ENCODE results near the gene GSTM2.
"Not testable (repeated sequence)": the region's sequence is repeated elsewhere in the genome, so short reads cannot be mapped to it uniquely, and the experiment has no call there.

GSTM2 gene

DNA sequence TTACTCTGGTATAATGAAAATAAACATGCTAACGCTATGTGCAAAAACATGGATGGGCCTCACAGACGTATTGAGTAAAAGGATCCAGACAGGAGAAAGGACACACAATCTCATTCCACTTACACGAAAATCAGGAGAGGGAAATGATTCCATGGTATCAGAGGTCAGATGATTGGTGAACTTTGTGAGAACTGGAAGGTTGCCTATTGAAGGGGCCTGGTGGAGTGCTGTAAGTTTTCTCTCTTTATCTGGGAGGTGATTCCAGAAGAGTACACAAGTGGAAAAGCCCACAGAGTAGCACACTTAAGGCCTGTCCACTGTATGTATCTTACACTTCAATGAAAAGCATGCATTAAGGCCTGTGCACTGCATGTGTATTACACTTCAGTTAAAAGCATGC lies 9.6 kb downstream of the GSTM2 start:
- DNase-seq (ENCODE audit: low read depth in 3 of 3), result no peak

DNA sequence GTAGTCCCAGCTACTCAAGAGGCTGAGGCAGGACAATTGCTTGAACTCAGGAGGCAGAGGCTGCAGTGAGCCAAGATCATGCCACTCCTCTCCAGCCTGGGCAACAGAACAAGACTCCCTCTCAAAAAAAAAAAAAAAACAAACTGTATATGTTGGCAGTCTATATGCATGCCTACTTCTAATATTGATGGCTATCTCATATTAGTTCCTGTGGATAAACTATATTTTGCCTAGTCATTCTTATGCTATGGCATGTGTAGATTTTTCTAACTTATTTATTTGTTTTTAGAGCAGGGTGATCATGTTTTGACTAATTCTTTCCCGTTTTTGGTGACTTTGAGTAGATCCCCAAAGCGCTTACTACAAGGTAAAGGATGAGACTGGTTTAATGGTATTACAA lies 10.8 kb downstream of the GSTM2 start:
- not testable (repeated sequence) for DNase-seq (ENCODE audit: low read depth in 3 of 3)

DNA sequence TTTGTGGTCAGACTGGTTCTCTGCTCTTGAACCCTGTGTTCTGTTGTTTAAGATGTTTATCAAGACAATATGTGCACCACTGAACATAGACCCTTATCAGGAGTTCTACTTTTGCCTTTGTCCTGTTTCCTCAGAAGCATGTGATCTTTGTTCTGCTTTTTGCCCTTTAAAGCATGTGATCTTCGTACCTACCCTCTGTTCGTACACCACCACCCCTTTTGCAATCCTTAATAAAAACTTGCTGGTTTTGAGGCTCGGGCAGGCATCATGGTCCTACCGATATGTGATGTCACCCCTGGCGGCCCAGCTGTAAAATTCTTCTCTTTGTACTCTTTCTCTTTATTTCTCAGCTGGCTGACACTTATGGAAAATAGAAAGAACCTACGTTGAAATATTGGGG lies 16.9 kb downstream of the GSTM2 start:
- DNase-seq (ENCODE audit: low read depth in 3 of 3), result not testable (repeated sequence)

DNA sequence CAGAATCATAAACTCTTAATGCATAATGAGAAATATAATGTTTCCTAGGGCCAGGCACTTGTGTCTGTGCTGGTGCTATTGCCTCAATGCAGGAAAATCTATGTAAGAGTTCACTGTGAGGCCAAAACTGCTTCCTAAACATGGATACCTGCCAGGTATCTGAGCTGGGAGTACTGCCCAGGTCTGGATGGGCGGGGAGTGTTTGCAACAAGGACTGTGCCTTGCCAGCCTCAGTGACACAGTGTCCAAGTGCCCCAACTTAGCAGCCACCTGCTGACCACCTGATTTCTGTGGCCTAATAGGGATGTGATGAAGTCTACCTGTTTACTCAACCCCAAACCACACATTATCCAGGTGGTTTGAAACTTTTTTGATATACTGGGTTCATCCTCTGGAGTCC lies 17.5 kb downstream of the GSTM2 start:
- not testable (repeated sequence) for DNase-seq (ENCODE audit: low read depth in 3 of 3)

DNA sequence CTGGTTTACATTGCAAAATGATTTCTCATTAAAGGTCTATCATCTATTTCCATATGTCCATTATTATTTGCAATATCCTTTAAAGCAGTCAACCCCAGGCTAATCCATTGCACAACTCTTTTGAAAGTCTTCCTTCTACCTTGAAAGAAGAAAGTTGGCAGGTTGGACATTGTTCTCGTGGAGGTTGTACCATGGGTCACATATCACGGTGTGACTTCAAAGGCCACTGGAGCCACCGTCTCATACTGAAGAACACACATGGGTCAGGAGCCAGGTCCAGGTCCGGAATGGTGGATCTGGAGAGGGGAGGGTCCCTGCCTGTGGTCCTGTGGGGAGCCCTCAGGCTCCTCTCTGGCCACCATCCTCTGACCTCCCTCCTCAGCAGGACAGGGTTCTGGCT lies 18.0 kb downstream of the GSTM2 start:
- not testable (repeated sequence) for DNase-seq (ENCODE audit: low read depth in 3 of 3)

DNA sequence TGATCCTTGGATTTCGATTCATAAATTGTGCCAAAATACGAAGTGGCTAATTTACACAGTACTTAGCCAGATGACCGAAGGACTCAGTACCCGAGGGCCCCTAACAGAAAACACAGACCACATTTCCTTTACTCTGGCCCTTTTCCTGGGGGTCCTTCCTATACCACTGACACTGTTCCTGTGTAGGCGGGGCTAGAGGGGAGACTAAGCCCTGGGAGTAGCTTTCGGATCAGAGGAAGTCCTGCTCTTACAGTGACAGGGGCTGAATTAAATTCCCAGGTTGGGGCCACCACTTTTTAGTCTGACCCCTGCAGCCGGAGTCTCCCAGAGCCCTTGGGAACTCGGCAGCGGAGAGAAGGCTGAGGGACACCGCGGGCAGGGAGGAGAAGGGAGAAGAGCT lies 19.3 kb downstream of the GSTM2 start:
- DNase-seq (ENCODE audit: low read depth in 3 of 3), result not testable (repeated sequence)

DNA sequence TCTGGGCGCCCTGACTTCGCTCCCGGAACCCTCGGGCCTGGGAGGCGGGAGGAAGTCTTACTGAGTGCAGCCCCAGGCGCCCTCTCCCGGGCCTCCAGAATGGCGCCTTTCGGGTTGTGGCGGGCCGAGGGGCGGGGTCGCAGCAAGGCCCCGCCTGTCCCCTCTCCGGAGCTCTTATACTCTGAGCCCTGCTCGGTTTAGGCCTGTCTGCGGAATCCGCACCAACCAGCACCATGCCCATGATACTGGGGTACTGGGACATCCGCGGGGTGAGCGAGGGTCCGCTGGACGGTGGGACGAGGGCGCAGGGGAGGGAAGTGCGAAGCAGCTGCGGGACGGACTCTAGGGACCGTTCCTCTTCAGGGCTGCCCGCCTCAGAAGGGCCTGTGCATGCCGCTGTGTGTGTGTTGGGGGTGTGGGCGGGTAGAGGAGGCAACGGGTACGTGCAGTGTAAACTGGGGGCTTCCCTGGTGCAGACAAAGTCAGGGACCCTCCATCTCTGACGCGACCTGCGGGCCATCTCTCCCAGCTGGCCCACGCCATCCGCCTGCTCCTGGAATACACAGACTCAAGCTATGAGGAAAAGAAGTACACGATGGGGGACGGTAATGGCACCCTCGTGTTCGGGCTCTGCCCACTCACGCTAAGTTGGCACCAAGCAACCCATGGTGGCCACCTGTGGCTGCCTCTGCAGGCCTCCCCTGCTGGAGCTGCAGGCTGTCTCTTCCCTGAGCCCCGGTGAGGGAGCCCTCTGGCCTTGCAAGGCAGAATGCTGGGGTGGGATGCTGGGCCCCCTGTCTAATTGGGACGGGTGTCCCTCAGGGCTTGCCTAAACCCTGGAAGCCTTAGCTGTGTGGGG lies 20.0 kb downstream of the GSTM2 start, which contains the start of gene GSTM1:
TSS of gene GSTM1 (plus strand) at position 177 of the 859 bp plus-strand sequence. CDS start at position 234, 57 bp downstream.
- peak in 2 of 3 donors; percentile 41 to 81 for DNase-seq (ENCODE audit: low read depth in 3 of 3)

DNA sequence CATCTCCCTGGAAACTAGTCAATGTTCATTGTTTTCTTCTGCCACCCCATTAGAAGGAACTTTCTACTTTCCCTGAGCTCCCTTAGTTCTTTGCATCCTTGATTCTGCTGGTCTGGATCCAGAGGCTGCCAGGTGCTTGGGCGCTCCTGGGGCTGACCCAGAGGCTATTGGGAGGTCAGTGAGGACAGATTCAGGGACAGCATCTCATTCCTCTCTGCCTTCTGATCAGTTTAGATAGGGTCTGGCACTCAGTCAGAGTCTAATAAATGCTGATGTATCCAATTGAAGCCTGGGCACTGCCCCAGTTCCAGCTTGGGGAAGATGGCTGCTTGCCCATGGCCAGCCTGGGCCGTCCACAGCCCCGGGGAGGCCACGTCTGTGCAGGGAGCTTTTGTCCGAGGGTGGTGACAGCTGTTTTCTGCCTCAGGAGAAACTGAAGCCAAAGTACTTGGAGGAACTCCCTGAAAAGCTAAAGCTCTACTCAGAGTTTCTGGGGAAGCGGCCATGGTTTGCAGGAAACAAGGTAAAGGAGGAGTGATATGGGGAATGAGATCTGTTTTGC lies 22.1 kb downstream of the GSTM2 start:
- no peak for DNase-seq (ENCODE audit: low read depth in 3 of 3)

DNA sequence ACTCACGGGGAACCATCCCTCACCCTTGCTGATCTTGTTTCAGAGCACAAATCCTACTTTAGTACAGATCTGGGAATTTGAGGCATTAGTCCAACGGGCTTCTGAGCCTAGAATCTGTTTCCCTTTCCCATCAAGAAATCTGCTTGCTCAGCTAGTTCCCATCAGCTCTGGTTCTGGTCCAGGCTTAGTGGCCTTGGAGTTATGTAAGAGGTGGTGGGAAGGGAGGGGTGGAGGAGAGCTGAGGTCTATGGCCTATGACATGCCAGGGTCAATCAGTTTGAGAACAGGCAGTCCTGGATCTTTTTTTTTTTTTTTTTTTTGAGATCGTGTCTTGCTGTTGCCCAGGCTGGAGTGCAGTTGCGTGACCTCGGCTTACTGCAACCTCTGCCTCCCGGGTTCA lies 23.9 kb downstream of the GSTM2 start:
- no peak for DNase-seq (ENCODE audit: low read depth in 3 of 3)

DNA sequence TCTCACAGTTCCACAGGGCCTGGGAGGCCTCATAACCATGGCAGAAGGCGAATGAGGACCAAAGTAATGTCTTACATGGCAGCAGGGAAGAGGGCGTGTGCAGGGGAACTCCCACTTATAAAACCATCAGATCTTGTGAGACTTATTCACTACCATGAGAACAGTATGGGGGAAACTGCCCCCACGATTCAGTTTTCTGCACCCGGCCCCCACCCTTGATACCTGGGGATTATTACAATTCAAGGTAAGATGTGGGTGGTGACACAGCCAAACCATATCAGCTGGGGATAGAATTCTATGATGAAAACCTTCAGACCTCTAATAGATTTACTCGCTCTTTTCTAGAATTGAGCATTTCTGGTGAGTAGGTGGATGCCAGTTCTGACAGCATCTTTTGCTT lies 26.5 kb downstream of the GSTM2 start:
- not testable (repeated sequence) for DNase-seq (ENCODE audit: low read depth in 3 of 3)

DNA sequence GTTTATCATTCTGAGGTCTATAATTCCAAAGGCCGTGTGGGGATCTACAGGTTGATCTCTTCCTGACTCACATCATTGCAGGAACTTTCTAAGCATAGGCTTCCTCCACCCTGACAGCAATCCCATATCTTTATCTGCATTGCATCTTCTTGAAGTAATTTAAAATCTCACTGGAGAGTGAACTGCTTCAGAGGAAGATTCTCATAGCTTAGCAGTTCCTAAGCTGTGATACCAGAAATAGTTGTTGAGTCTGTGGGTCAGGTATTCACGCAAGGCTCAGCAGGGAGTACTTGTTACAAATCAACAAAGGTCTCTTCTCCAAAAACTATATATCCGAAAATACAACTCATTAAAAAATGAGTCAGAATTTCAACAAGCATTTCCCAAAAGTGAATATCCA lies 27.3 kb downstream of the GSTM2 start:
- not testable (repeated sequence) for DNase-seq (ENCODE audit: low read depth in 3 of 3)

DNA sequence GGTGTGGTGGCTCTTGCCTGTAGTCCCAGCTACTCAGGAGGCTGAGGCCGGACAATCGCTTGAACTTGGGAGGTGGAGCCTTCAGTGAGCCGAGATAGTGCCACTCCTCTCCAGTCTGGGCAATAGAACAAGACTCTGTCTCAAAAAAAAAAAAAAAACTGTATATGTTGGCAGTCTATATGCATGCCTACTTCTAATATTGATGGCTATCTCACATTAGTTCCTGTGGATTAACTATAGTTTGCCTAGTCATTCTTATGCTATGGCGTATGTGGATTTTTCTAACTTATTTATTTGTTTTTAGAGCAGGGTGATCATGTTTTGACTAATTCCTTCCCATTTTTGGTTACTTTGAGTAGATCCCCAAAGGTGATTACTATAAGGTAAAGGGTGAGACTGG lies 29.2 kb downstream of the GSTM2 start:
- DNase-seq (ENCODE audit: low read depth in 3 of 3), result no peak

DNA sequence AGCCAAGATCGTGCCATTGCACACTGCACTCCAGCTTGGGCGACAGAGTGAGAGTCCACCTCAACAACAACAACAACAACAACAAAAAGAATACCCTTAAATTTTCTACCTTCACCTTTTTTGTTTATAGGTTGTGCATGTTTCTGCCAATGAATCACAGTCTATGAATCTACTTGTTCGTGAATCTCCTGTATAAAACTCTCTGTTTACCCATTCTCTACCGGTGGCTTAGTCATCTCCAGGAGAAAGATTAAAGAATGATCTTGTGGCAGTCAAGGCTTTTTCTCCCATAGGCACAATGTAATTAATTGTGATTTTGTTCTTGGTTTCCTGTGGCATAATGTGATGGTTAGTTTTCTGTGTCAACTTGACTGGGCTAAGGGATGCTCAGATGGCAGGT lies 30.0 kb downstream of the GSTM2 start:
- not testable (repeated sequence) for DNase-seq (ENCODE audit: low read depth in 3 of 3)

DNA sequence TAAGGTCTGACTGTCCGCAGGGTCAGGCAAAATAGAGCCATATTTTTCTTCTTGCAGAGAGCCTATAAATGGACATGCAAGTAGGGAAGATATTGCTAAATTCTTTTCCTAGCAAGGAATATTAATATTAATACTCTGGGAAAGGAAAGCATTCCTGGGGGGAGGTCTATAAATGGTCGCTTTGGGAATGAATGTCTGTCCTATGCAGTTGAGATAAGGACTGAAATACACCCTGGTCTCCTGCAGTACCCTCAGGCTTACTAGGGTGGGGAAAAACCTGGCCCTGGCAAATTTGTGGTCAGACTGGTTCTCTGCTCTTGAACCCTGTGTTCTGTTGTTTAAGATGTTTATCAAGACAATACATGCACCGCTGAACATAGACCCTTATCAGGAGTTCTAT lies 35.1 kb downstream of the GSTM2 start:
- not testable (repeated sequence) for DNase-seq (ENCODE audit: low read depth in 3 of 3)

DNA sequence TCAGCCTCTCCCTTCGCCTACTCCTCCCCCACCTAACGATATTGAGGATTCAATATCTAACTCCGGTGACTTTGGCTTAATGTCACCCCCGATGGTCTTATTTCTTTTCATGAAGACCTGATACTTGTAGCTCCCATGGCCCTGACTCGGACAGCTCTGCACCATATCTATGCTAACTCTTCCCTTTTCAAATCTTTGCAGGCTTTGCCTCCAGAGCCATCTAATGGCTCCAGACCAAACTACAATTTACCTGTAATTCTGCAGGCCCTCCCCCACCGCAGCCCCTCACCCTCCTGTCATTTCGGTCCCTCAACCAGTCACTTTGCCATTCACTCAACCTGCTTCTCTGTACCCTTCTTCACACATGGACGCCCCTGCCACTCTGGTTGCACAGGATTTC lies 36.3 kb downstream of the GSTM2 start:
- no peak for DNase-seq (ENCODE audit: low read depth in 3 of 3)

DNA sequence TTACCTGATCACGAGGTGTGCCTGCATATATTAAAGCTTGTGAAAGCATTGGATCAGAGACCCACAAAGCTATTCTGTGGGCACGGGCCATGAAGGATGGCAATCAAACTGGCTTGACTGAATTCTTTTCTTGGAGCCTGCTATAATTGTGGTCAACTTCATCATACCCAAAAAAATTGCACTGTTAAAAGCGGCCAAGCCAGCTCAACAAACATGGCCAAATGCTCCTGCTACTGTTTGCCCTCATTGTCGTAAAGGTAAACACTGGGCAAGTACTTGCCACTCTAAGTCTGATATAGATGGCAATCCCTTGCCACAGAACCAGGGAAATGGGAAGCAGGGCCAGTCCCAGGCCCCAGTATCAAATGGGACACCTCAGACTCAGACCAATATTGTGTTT lies 37.6 kb downstream of the GSTM2 start:
- DNase-seq (ENCODE audit: low read depth in 3 of 3), result no peak

DNA sequence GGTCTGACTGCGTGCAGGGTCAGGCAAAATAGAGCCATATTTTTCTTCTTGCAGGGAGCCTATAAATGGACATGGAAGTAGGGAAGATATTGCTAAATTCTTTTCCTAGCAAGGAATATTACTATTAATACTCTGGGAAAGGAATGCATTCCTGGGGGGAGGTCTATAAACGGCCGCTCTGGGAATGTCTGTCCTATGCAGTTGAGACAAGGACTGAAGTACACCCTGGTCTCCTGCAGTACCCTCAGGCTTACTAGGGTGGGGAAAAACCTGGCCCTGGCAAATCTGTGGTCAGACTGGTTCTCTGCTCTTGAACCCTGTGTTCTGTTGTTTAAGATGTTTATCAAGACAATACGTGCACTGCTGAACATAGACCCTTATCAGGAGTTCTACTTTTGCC lies 41.1 kb downstream of the GSTM2 start:
- DNase-seq (ENCODE audit: low read depth in 3 of 3), result not testable (repeated sequence)

DNA sequence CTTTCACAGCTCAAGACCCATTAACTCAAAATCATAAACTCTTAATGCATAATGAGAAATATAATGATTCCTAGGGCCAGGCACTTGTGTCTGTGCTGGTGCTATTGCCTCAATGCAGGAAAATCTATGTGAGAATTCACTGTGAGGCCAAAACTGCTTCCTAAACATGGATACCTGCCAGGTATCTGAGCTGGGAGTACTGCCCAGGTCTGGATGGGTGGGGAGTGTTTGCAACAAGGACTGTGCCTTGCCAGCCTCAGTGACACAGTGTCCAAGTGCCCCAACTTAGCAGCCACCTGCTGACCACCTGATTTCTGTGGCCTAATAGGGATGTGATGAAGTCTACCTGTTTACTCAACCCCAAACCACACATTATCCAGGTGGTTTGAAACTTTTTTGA lies 42.0 kb downstream of the GSTM2 start:
- DNase-seq (ENCODE audit: low read depth in 3 of 3), result not testable (repeated sequence)

DNA sequence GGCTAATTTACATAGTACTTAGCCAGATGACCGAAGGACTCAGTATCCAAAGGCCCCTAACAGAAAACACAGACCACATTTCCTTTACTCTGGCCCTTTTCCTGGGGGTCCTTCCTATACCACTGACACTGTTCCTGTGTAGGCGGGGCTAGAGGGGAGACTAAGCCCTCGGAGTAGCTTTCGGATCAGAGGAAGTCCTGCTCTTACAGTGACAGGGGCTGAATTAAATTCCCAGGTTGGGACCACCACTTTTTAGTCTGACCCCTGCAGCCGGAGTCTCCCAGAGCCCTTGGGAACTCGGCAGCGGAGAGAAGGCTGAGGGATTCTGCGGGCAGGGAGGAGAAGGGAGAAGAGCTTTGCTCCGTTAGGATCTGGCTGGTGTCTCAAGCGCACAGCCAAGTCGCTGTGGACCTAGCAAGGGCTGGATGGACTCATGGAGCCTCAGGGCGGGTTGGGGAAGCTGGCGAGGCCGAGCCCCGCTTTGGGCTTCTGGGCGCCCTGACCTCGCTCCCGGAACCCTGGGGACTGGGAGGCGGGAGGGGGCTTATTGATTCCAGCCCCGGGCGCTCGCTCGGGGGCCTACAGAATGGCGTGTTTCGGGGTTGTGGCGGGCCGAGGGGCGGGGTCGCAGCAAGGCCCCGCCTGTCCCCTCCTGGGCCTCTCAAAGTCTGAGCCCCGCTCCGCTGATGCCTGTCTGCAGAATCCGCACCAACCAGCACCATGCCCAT lies 43.9 kb downstream of the GSTM2 start, which contains the start of gene GSTM5:
TSS of gene GSTM5 (plus strand) at position 659 of the 728 bp plus-strand sequence. CDS start at position 721, 62 bp downstream.
- not testable (repeated sequence) for DNase-seq (ENCODE audit: low read depth in 3 of 3)

DNA sequence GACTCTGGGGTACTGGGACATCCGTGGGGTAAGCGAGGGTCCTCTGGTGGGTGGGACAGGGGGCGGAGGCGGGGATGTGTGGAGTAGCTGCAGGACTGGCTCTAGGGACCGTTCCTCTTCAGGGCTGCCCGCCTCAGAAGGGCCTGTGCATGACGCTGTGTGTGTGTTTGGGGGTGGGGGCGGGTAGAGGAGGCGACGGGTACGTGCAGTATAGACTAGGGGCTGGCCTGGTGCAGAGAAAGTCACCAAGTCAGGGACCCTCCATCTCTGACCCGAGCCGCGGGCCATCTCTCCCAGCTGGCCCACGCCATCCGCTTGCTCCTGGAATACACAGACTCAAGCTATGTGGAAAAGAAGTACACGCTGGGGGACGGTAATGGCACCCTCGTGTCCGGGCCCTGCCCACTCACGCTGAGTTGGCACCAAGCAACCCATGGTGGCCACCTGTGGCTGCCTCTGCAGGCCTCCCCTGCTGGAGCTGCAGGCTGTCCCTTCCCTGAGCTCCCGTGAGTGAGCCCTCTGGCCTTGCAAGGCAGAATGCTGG lies 44.5 kb downstream of the GSTM2 start:
- no peak for DNase-seq (ENCODE audit: low read depth in 3 of 3)

DNA sequence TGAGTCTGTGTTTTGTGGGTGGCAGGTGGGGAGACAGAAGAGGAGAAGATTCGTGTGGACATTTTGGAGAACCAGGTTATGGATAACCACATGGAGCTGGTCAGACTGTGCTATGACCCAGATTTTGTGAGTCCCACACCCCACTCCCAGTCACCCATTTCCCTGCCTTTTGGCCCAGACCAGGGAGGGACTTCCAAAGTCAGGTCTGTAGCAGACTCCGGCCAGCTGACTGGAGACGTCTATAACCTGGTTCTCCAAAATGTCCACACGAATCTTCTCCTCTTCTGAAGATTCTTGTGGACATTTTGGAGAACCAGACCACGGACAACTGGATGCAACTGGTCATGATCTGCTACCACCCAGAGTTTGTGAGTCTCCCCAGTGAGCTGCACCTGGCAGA lies 45.8 kb downstream of the GSTM2 start:
- DNase-seq (ENCODE audit: low read depth in 3 of 3), result no peak

Data from stimulated activated CD4-positive, alpha-beta T cell treated with anti-CD3 and anti-CD28 coated beads, TNF-alpha, amount 100 ng/mL, for 48 hours (primary cell).